Osteocyte (in vitro differentiated cells): ENCODE data around the gene C19orf38. TPM values are rescaled to one million over a fixed set of nuclear protein-coding genes. Genes with fewer than 3 reads are reported as not detected.

Source experiments
- DNase-seq: peaks from one replicate; pipeline ENCODE4 v3.0.0; 2021; ENCODE audit warnings: mixed read lengths; ENCODE audit not compliant: unreplicated experiment; ENCODE audit errors: extremely low spot score
- H3K27ac Mint-ChIP-seq: one replicate; pipeline ENCODE4 v1.8.0; 2021; ENCODE audit warnings: mild to moderate bottlenecking, mixed read lengths; ENCODE audit not compliant: unreplicated experiment
- H3K27me3 Mint-ChIP-seq: one replicate; pipeline ENCODE4 v1.8.0; 2021; ENCODE audit warnings: mixed read lengths; ENCODE audit not compliant: unreplicated experiment
- H3K36me3 Mint-ChIP-seq: one replicate; pipeline ENCODE4 v1.8.0; 2021; ENCODE audit warnings: mixed read lengths; ENCODE audit not compliant: unreplicated experiment
- H3K4me1 Mint-ChIP-seq: one replicate; pipeline ENCODE4 v1.8.0; 2021; ENCODE audit warnings: mixed read lengths; ENCODE audit not compliant: unreplicated experiment
- H3K4me3 Mint-ChIP-seq: one replicate; pipeline ENCODE4 v1.8.0; 2021; ENCODE audit warnings: mild to moderate bottlenecking, moderate library complexity, mixed read lengths; ENCODE audit not compliant: unreplicated experiment
- H3K9me3 Mint-ChIP-seq: one replicate; pipeline ENCODE4 v1.8.0; 2021; ENCODE audit warnings: mixed read lengths; ENCODE audit not compliant: unreplicated experiment
- CTCF ChIP-seq: fragments of 200-600 bp; sonication (generic); IDR thresholded peaks from 2 replicates; pipeline ENCODE4 v1.5.0; 2021; ENCODE audit warnings: antibody characterized with exemption, mild to moderate bottlenecking, moderate library complexity
- total RNA-seq: library from RNA; stranded (reverse); gene quantifications from 2 replicates; pipeline ENCODE4 v1.2.1, GENCODE V29; 2021

The C19orf38 gene
- total RNA-seq, 1 donor from 2014 or later, result 0.27 TPM

- peaks cover 15% of the 10 kb centered on the region for H3K4me1 Mint-ChIP-seq
- H3K27ac Mint-ChIP-seq, result no peak overlapping the region
Observed at GRCh38 chr19:10831987-10832938, 16.0 kb upstream of the C19orf38 start.

GRCh38 chr19:10832939-10833296, 15.3 kb upstream of the C19orf38 start:
- H3K27ac Mint-ChIP-seq, result no peak overlapping the region
- DNase-seq, result no peak
- TF ChIP-seq CTCF, result no peak
- H3K27me3 Mint-ChIP-seq, result no peaks in the 10 kb centered on the region
- H3K36me3 Mint-ChIP-seq, result peaks cover 8% of the 10 kb centered on the region
- peaks cover 15% of the 10 kb centered on the region for H3K4me1 Mint-ChIP-seq
- H3K9me3 Mint-ChIP-seq, result no peaks in the 10 kb centered on the region
- H3K4me3 Mint-ChIP-seq, result no peak overlapping the region

More at GRCh38 chr19:10831987-10832938, 16.0 kb upstream of the C19orf38 start:
- H3K36me3 Mint-ChIP-seq, result peaks cover 8% of the 10 kb centered on the region
- no peaks in the 10 kb centered on the region for H3K9me3 Mint-ChIP-seq
- no peak for DNase-seq
- TF ChIP-seq CTCF, result no peak
- H3K27me3 Mint-ChIP-seq, result no peaks in the 10 kb centered on the region
- H3K4me3 Mint-ChIP-seq, result no peak overlapping the region

- no peak for TF ChIP-seq CTCF
- Mint-ChIP-seq H3K36me3 (peaks cover 8% of the 10 kb centered on the region), H3K27me3 (no peaks in the 10 kb centered on the region), H3K4me3 (peak overlapping the region; percentile 93), H3K4me1 (peaks cover 15% of the 10 kb centered on the region), H3K27ac (peak overlapping the region; percentile 99), H3K9me3 (peaks cover 7% of the 10 kb centered on the region)
- DNase-seq, result no peak
Observed at GRCh38 chr19:10835089-10835753, 13.0 kb upstream of the C19orf38 start.

GRCh38 chr19:10835754-10836478, 12.3 kb upstream of the C19orf38 start, which contains the start of gene TMED1:
TMED1 (minus strand) TSS chr19:10836212; CDS start chr19:10836191, 21 bp downstream.
- Mint-ChIP-seq H3K36me3 (peaks cover 8% of the 10 kb centered on the region), H3K27me3 (no peaks in the 10 kb centered on the region), H3K9me3 (peaks cover 7% of the 10 kb centered on the region), H3K27ac (peak within 1 kb of the TSS; percentile 99), H3K4me3 (peak within 1 kb of the TSS; percentile 93), H3K4me1 (peaks cover 15% of the 10 kb centered on the region)
- peak; percentile 99 for DNase-seq
- TF ChIP-seq CTCF, result peak; percentile 38
